GM10847 (cell line): ENCODE data around the gene RBM28.

ENCODE experiments used
- POLR2A ChIP-seq: IDR thresholded peaks from 2 replicates; pipeline ENCODE4 v1.6.1; 2011; ENCODE audit not compliant: insufficient read length; ENCODE audit errors: extremely low read depth

The RBM28 gene

GRCh38 chr7:128265156-128265905 lies 78.4 kb downstream of the RBM28 start:
- TF ChIP-seq POLR2A, result no peak

- no peak for TF ChIP-seq POLR2A
Measured at GRCh38 chr7:128264477-128264876, 79.2 kb downstream of the RBM28 start.

- no peak for TF ChIP-seq POLR2A
Measured at GRCh38 chr7:128263420-128263819, 80.3 kb downstream of the RBM28 start.

- no peak for TF ChIP-seq POLR2A
Measured at GRCh38 chr7:128262273-128263028, 81.3 kb downstream of the RBM28 start.

GRCh38 chr7:128260069-128260795 lies 83.5 kb downstream of the RBM28 start:
- no peak for TF ChIP-seq POLR2A

GRCh38 chr7:128259131-128260061 lies 84.3 kb downstream of the RBM28 start:
- no peak for TF ChIP-seq POLR2A

- TF ChIP-seq POLR2A, result no peak
Measured at GRCh38 chr7:128257458-128257857, 86.2 kb downstream of the RBM28 start.

- TF ChIP-seq POLR2A, result no peak
Measured at GRCh38 chr7:128255271-128255670, 88.4 kb downstream of the RBM28 start.

GRCh38 chr7:128254470-128254869 lies 89.2 kb downstream of the RBM28 start:
- TF ChIP-seq POLR2A, result no peak

- no peak for TF ChIP-seq POLR2A
Measured at GRCh38 chr7:128253701-128254100, 90.0 kb downstream of the RBM28 start.

GRCh38 chr7:128251337-128251736 lies 92.4 kb downstream of the RBM28 start:
- no peak for TF ChIP-seq POLR2A
